ENCODE measurements around the gene FAN1. TPM values are rescaled to one million over a fixed set of nuclear protein-coding genes. Genes with fewer than 3 reads are reported as not detected.

FAN1 gene
- total and polyA plus RNA-seq, 2 of the 13 experiments (the other 11 are each of a cell fraction or from before 2014, with no cell fraction given) = 10.8 to 20.1 TPM

DNA sequence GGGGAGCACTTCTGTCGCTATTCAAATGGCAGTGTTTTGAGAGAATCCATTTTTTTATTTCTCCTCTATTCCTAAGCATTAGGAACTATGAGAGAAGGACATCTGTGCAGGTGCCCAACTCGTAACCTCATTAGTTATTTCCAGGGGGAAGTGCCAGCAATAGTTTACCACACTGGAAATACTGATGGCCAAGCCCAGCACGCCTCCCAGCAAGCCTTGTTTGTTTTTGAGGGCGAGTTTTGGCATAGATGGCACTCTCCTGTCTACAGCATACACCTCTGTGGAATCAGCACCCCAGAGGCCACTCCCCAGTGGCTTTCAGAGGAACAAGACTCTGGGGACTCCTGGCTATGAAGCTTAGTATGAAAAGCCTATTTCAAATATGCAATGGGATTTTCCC lies 36.6 kb downstream of the FAN1 start:
- no peak overlapping the region for H3K27ac ChIP-seq (ENCODE audit: extremely low read length, insufficient read depth, low read length)
- BruUV-seq (replicated peaks) = no TSS peak
- H3K9me3 ChIP-seq (ENCODE audit: low read length) = no peaks in the 10 kb centered on the region
- H4K20me1 ChIP-seq (ENCODE audit: insufficient read depth, low read length) = no peaks in the 10 kb centered on the region
- H3K4me3 ChIP-seq (replicated peaks in 1 of 3; ENCODE audit: insufficient read depth in 1 of 3, low read depth in 2 of 3, low read length in 3 of 3) = no peak overlapping the region
- TF ChIP-seq ATM (IDR thresholded peaks at IDR 0.05; ENCODE audit: borderline replicate concordance) (no peak), ISL2 (CRISPR knock-in tag; IDR thresholded peaks at IDR 0.05) (no peak), ZNF549 (CRISPR knock-in tag; IDR thresholded peaks at IDR 0.05) (no peak), IKZF4 (CRISPR knock-in tag; IDR thresholded peaks at IDR 0.05; ENCODE audit: borderline replicate concordance, low read depth, not compliant biosample characterization) (no peak), RBM22 (optimal IDR thresholded peaks at IDR 0.05; ENCODE audit: low read length) (peak; percentile 79), STAG1 (CRISPR knock-in tag; IDR thresholded peaks at IDR 0.05) (no peak), SIN3A (IDR thresholded peaks at IDR 0.05; ENCODE audit: borderline replicate concordance, low read depth, low read length) (no peak)
- H3K36me3 ChIP-seq (replicated peaks in 1 of 2; ENCODE audit: control insufficient read depth in 1 of 2, insufficient read depth in 2 of 2, low read length in 2 of 2) = peaks cover 19 to 72% of the 10 kb centered on the region in 2 experiments
- POLR2A ChIA-PET = no interaction called here
- no peaks in the 10 kb centered on the region for H3K27me3 ChIP-seq (ENCODE audit: control insufficient read depth in 1 of 2, insufficient read depth in 2 of 2, low read length in 2 of 2)
- CTCF ChIA-PET (ENCODE audit: low intra/inter-chr PET ratio, low total read pairs) = no interaction called here
- no peak overlapping the region for H3K9ac ChIP-seq (ENCODE audit: insufficient read depth, low read depth, low read length)
- H2AFZ ChIP-seq (ENCODE audit: low read length) = no peak overlapping the region
- WGBS (ENCODE audit: low lambda C conversion rate) = 100% methylated on average over 4 of the region's 4 CpGs
- H3K79me2 ChIP-seq (ENCODE audit: insufficient read depth, low read length) = no peaks in the 10 kb centered on the region
- no peak for FAIRE-seq
- intact Hi-C loops (cut with micrococcal nuclease; ENCODE audit: unreplicated experiment) = no loop called here
- ATAC-seq = no peak; the same call in 2 of the 3 replicates
- DNase-seq (ENCODE audit: low spot score) = no peak
- H3K4me1 ChIP-seq (ENCODE audit: insufficient read depth, low read length) = no peaks in the 10 kb centered on the region
- in situ Hi-C loops (cut with HindIII; ENCODE audit: extremely low pct_ligation_motif_present, low pct_unique_long_range_greater_than_20kb) = no loop called here
- H3K4me2 ChIP-seq (ENCODE audit: low read depth, low read length) = no peak overlapping the region

- no TSS peak for BruUV-seq (replicated peaks)
- no peak overlapping the region for H3K27ac ChIP-seq (ENCODE audit: extremely low read length, insufficient read depth, low read length)
- ChIA-PET POLR2A (interaction anchor here (1.1 kb wide), 1 partner anchor 188 kb away, joined by 3 read pairs; no protein-coding TSS in a partner anchor), CTCF (ENCODE audit: low intra/inter-chr PET ratio, low total read pairs) (no interaction called here)
- no peaks in the 10 kb centered on the region for H3K9me3 ChIP-seq (ENCODE audit: low read length)
- TF ChIP-seq GTF3A (CRISPR knock-in tag; conservative IDR thresholded peaks at IDR 0.05) (no peak), RBM22 (optimal IDR thresholded peaks at IDR 0.05; ENCODE audit: low read length) (peak; percentile 82), KLF16 (CRISPR knock-in tag; IDR thresholded peaks at IDR 0.05) (no peak), CCAR2 (optimal IDR thresholded peaks at IDR 0.05; ENCODE audit: low read depth, low read length) (no peak), HOXA3 (CRISPR knock-in tag; IDR thresholded peaks at IDR 0.05) (no peak), GZF1 (CRISPR knock-in tag; IDR thresholded peaks at IDR 0.05) (no peak)
- TF ChIP-seq, protein P1, sequence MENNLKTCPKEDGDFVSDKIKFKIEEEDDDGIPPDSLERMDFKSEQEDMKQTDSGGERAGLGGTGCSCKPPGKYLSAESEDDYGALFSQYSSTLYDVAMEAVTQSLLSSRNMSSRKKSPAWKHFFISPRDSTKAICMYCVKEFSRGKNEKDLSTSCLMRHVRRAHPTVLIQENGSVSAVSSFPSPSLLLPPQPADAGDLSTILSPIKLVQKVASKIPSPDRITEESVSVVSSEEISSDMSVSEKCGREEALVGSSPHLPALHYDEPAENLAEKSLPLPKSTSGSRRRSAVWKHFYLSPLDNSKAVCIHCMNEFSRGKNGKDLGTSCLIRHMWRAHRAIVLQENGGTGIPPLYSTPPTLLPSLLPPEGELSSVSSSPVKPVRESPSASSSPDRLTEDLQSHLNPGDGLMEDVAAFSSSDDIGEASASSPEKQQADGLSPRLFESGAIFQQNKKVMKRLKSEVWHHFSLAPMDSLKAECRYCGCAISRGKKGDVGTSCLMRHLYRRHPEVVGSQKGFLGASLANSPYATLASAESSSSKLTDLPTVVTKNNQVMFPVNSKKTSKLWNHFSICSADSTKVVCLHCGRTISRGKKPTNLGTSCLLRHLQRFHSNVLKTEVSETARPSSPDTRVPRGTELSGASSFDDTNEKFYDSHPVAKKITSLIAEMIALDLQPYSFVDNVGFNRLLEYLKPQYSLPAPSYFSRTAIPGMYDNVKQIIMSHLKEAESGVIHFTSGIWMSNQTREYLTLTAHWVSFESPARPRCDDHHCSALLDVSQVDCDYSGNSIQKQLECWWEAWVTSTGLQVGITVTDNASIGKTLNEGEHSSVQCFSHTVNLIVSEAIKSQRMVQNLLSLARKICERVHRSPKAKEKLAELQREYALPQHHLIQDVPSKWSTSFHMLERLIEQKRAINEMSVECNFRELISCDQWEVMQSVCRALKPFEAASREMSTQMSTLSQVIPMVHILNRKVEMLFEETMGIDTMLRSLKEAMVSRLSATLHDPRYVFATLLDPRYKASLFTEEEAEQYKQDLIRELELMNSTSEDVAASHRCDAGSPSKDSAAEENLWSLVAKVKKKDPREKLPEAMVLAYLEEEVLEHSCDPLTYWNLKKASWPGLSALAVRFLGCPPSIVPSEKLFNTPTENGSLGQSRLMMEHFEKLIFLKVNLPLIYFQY (CRISPR knock-in tag; IDR thresholded peaks at IDR 0.05; ENCODE audit: borderline replicate concordance) = no peak
- FAIRE-seq (no peak), DNase-seq (ENCODE audit: low spot score) (no peak), ATAC-seq (no peak; the same call in 2 of the 3 replicates)
- H3K4me2 ChIP-seq (ENCODE audit: low read depth, low read length) = no peak overlapping the region
- no peaks in the 10 kb centered on the region for H3K79me2 ChIP-seq (ENCODE audit: insufficient read depth, low read length)
- no peaks in the 10 kb centered on the region for H3K4me1 ChIP-seq (ENCODE audit: insufficient read depth, low read length)
- peaks cover 24 to 80% of the 10 kb centered on the region in 2 experiments for H3K36me3 ChIP-seq (replicated peaks in 1 of 2; ENCODE audit: control insufficient read depth in 1 of 2, insufficient read depth in 2 of 2, low read length in 2 of 2)
- no peaks in the 10 kb centered on the region for H4K20me1 ChIP-seq (ENCODE audit: insufficient read depth, low read length)
- WGBS (ENCODE audit: low lambda C conversion rate) = 96% methylated on average over 11 of the region's 15 CpGs
- H2AFZ ChIP-seq (ENCODE audit: low read length) = no peak overlapping the region
- H3K4me3 ChIP-seq (replicated peaks in 1 of 3; ENCODE audit: insufficient read depth in 1 of 3, low read depth in 2 of 3, low read length in 3 of 3) = no peak overlapping the region
- H3K27me3 ChIP-seq (ENCODE audit: control insufficient read depth in 1 of 2, insufficient read depth in 2 of 2, low read length in 2 of 2) = no peaks in the 10 kb centered on the region
- in situ Hi-C loops (cut with HindIII; ENCODE audit: extremely low pct_ligation_motif_present, low pct_unique_long_range_greater_than_20kb) (no loop called here), intact Hi-C loops (cut with micrococcal nuclease; ENCODE audit: unreplicated experiment) (no loop called here)
- no peak overlapping the region for H3K9ac ChIP-seq (ENCODE audit: insufficient read depth, low read depth, low read length)
Observed at GRCh38 chr15:30941520-30941919, 37.8 kb downstream of the FAN1 start.
